Stomach (tissue), 4 donors: ENCODE data around the gene GFRA4.

Source experiments
- CTCF ChIP-seq, 7 experiments: fragments of 450-650 bp in 4 of 7; fragments of 200-600 bp in 3 of 7; sonication (generic) in 3 of 7; IDR thresholded peaks; one replicate each; pipeline ENCODE4 v1.5.1; 2016 to 2019; ENCODE audit warnings: antibody characterized with exemption in 7 of 7, control low read depth in 2 of 7, mild to moderate bottlenecking in 1 of 7
- EP300 ChIP-seq: sonication (generic); formaldehyde crosslinking; IDR thresholded peaks from one replicate; pipeline ENCODE4 v1.6.1; 2017; ENCODE audit warnings: antibody characterized with exemption
- POLR2A ChIP-seq, 4 donors: fragments of 450-650 bp; IDR thresholded peaks; one replicate each; pipeline ENCODE4 v1.6.1; 2016; ENCODE audit warnings: antibody characterized with exemption in 4 of 4, control low read depth in 2 of 4, mild to moderate bottlenecking in 1 of 4, moderate library complexity in 1 of 4

GRCh38 chr20:3710011-3710466 is 46.8 kb upstream of the GFRA4 start:
- no peak for TF ChIP-seq CTCF (IDR thresholded peaks at IDR 0.05)
- TF ChIP-seq EP300: no peak
- TF ChIP-seq POLR2A (IDR thresholded peaks at IDR 0.05): no peak
